HG02610 (cell line): ENCODE results near the gene CCSAP.

Experiments
- ATAC-seq: cut with Tn5 transposase; IDR thresholded peaks from one replicate; pipeline ENCODE4 v1.9.1; 2021; ENCODE audit warnings: mild to moderate bottlenecking, moderate library complexity; ENCODE audit not compliant: unreplicated experiment

The CCSAP gene

GRCh38 chr1:229365569-229365968 is 22.7 kb upstream of the CCSAP start:
- ATAC-seq, result no peak

GRCh38 chr1:229364207-229365065 is 21.6 kb upstream of the CCSAP start:
- no peak for ATAC-seq

GRCh38 chr1:229363723-229364122 is 20.9 kb upstream of the CCSAP start:
- no peak for ATAC-seq

- ATAC-seq, result no peak
Observed at GRCh38 chr1:229360420-229360819, 17.6 kb upstream of the CCSAP start.

GRCh38 chr1:229355661-229356060 is 12.8 kb upstream of the CCSAP start:
- ATAC-seq, result no peak

GRCh38 chr1:229354226-229354625 is 11.4 kb upstream of the CCSAP start:
- ATAC-seq, result no peak

GRCh38 chr1:229352975-229353374 is 10.1 kb upstream of the CCSAP start:
- no peak for ATAC-seq

GRCh38 chr1:229349463-229350385 is 6.9 kb upstream of the CCSAP start:
- no peak for ATAC-seq

- no peak for ATAC-seq
Observed at GRCh38 chr1:229347528-229347927, 4.7 kb upstream of the CCSAP start.

- no peak for ATAC-seq
Observed at GRCh38 chr1:229344937-229345684, 2.3 kb upstream of the CCSAP start.

GRCh38 chr1:229344139-229344538 is 1.3 kb upstream of the CCSAP start:
- ATAC-seq, result no peak

- peak; percentile 75 for ATAC-seq
Observed at GRCh38 chr1:229341774-229342655, 832 bp downstream of the CCSAP start.

GRCh38 chr1:229340496-229340895 is 2.4 kb downstream of the CCSAP start:
- no peak for ATAC-seq

GRCh38 chr1:229339520-229339919 is 3.3 kb downstream of the CCSAP start:
- no peak for ATAC-seq

- no peak for ATAC-seq
Observed at GRCh38 chr1:229339086-229339485, 3.8 kb downstream of the CCSAP start.

- no peak for ATAC-seq
Observed at GRCh38 chr1:229336345-229336744, 6.5 kb downstream of the CCSAP start.

GRCh38 chr1:229334716-229335115 is 8.1 kb downstream of the CCSAP start:
- ATAC-seq, result no peak

GRCh38 chr1:229334269-229334668 is 8.6 kb downstream of the CCSAP start:
- ATAC-seq, result no peak

GRCh38 chr1:229328598-229329362 is 14.1 kb downstream of the CCSAP start:
- ATAC-seq, result no peak
